ENCODE data around the gene TECTB. TPM values are rescaled to one million over a fixed set of nuclear protein-coding genes. Genes with fewer than 3 reads are reported as not detected.

Gene TECTB
- total RNA-seq, 1 experiment from 2014 or later, result not detected

DNA sequence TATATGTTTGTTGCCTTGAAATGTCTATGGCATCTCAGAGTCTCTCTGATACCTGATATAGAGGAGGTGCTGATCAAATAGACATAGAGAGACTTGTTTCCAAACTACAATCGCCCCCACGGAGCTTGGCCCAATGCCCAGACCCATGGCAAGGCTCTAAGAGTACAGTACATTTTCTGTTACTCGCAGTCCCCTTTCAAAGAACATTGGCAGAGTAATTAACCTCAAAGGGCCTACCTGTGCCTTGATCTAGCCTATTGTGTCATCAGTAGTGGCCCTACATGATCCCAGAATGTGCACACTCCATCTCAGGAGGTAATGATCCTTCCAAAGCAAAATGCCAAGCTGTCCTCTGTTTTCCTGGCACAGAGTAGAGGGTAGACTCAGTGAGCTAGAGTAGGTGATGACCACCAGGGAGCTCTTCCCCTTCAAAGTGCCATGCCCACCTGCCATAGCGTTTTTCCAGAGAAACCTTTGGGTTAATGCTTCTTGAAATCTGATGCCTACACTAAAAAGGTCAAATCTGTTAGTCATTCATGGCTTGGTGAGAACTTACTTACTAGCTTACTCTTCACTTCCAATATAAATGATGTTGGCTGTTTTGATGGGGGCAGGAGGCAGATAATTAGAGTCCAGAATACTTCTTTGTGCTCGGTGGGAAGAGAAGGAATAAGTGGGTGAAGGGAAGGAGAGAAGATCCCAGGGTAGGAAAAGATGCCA is 49.5 kb downstream of the TECTB start:
- H3K4me1 ChIP-seq (ENCODE audit: insufficient read depth, low read length), result no peaks in the 10 kb centered on the region
- ATAC-seq (no peak), DNase-seq (no peak)
- no peaks in the 10 kb centered on the region for H3K79me2 ChIP-seq (ENCODE audit: low read length)
- no peaks in the 10 kb centered on the region for H3K9me2 ChIP-seq (replicated peaks; ENCODE audit: low read length)
- H4K20me1 ChIP-seq (ENCODE audit: low read length), result no peaks in the 10 kb centered on the region
- no peaks in the 10 kb centered on the region for H3F3A ChIP-seq (ENCODE audit: low read length, unreplicated experiment)
- no peak for TF ChIP-seq EZH2phosphoT487 (IDR thresholded peaks at IDR 0.05; ENCODE audit: borderline replicate concordance, low read length)
- no peak for TF ChIP-seq EZH2 (IDR thresholded peaks at IDR 0.05; ENCODE audit: low read length, unreplicated experiment)
- TF ChIP-seq, protein P1, sequence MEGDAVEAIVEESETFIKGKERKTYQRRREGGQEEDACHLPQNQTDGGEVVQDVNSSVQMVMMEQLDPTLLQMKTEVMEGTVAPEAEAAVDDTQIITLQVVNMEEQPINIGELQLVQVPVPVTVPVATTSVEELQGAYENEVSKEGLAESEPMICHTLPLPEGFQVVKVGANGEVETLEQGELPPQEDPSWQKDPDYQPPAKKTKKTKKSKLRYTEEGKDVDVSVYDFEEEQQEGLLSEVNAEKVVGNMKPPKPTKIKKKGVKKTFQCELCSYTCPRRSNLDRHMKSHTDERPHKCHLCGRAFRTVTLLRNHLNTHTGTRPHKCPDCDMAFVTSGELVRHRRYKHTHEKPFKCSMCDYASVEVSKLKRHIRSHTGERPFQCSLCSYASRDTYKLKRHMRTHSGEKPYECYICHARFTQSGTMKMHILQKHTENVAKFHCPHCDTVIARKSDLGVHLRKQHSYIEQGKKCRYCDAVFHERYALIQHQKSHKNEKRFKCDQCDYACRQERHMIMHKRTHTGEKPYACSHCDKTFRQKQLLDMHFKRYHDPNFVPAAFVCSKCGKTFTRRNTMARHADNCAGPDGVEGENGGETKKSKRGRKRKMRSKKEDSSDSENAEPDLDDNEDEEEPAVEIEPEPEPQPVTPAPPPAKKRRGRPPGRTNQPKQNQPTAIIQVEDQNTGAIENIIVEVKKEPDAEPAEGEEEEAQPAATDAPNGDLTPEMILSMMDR (conservative IDR thresholded peaks at IDR 0.05; ENCODE audit: low read depth, low read length), result no peak
- no peak overlapping the region for H2AFZ ChIP-seq (ENCODE audit: low read length)
- no peak overlapping the region for H3K27ac ChIP-seq (ENCODE audit: low read length)
- no peak overlapping the region for H3K4me3 ChIP-seq (ENCODE audit: low read length)
- H3K27me3 ChIP-seq (ENCODE audit: low read length), result no peaks in the 10 kb centered on the region
- ChIA-PET CTCF (no interaction called here), POLR2A (ENCODE audit: unreplicated experiment) (no interaction called here)
- no TSS peak for BruUV-seq (replicated peaks)
- intact Hi-C loops (cut with micrococcal nuclease), result no loop called here
- no peak overlapping the region for H3K9ac ChIP-seq (ENCODE audit: low read length)
- H3K36me3 ChIP-seq (ENCODE audit: low read depth, low read length), result no peaks in the 10 kb centered on the region
- H3K4me2 ChIP-seq (ENCODE audit: low read length), result no peak overlapping the region
- no peaks in the 10 kb centered on the region for H3K9me3 ChIP-seq (ENCODE audit: low read length)

DNA sequence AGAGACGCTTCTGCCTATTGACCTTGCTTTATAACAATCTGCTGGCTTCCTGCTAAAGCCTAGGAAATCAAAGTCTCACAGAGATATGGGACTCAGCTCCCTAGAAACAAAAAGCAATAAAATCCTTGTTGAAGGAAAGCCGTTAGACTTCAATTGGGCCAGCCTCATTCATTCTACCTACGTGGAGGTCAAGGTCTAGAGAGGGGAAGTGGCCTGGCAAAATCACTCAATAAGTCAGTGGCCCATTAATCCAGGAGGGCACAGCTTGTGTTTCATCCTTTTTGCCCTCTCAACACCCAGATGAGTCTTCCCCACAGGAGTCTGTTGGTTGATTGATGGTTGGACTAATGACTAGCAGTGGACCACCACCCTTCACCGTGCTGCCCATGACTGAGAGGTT is 50.3 kb downstream of the TECTB start:
- no peak overlapping the region for H3K4me3 ChIP-seq (ENCODE audit: low read length)
- ChIA-PET CTCF (no interaction called here), POLR2A (ENCODE audit: unreplicated experiment) (no interaction called here)
- no peak overlapping the region for H3K27ac ChIP-seq (ENCODE audit: low read length)
- intact Hi-C loops (cut with micrococcal nuclease), result no loop called here
- no peaks in the 10 kb centered on the region for H3K79me2 ChIP-seq (ENCODE audit: low read length)
- no peaks in the 10 kb centered on the region for H3K4me1 ChIP-seq (ENCODE audit: insufficient read depth, low read length)
- H2AFZ ChIP-seq (ENCODE audit: low read length), result no peak overlapping the region
- no peaks in the 10 kb centered on the region for H3K9me2 ChIP-seq (replicated peaks; ENCODE audit: low read length)
- no peak for DNase-seq
- H3K9ac ChIP-seq (ENCODE audit: low read length), result no peak overlapping the region
- H3F3A ChIP-seq (ENCODE audit: low read length, unreplicated experiment), result no peaks in the 10 kb centered on the region
- BruUV-seq (replicated peaks), result no TSS peak
- no peaks in the 10 kb centered on the region for H3K9me3 ChIP-seq (ENCODE audit: low read length)
- ATAC-seq, result no peak
- H3K4me2 ChIP-seq (ENCODE audit: low read length), result no peak overlapping the region
- no peaks in the 10 kb centered on the region for H3K36me3 ChIP-seq (ENCODE audit: low read depth, low read length)
- H4K20me1 ChIP-seq (ENCODE audit: low read length), result no peaks in the 10 kb centered on the region
- no peaks in the 10 kb centered on the region for H3K27me3 ChIP-seq (ENCODE audit: low read length)
- TF ChIP-seq EZH2phosphoT487 (IDR thresholded peaks at IDR 0.05; ENCODE audit: borderline replicate concordance, low read length) (no peak), EZH2 (IDR thresholded peaks at IDR 0.05; ENCODE audit: low read length, unreplicated experiment) (no peak)
- TF ChIP-seq, protein P1 (conservative IDR thresholded peaks at IDR 0.05; ENCODE audit: low read depth, low read length), result no peak

- no peaks in the 10 kb centered on the region for H3K9me2 ChIP-seq (replicated peaks; ENCODE audit: low read length)
- H3K9me3 ChIP-seq (ENCODE audit: low read length), result no peaks in the 10 kb centered on the region
- H3K27ac ChIP-seq (ENCODE audit: low read length), result no peak overlapping the region
- no peaks in the 10 kb centered on the region for H3K4me1 ChIP-seq (ENCODE audit: insufficient read depth, low read length)
- H4K20me1 ChIP-seq (ENCODE audit: low read length), result no peaks in the 10 kb centered on the region
- H3K9ac ChIP-seq (ENCODE audit: low read length), result no peak overlapping the region
- TF ChIP-seq EZH2 (IDR thresholded peaks at IDR 0.05; ENCODE audit: low read length, unreplicated experiment) (no peak), EZH2phosphoT487 (IDR thresholded peaks at IDR 0.05; ENCODE audit: borderline replicate concordance, low read length) (no peak)
- TF ChIP-seq, protein P1 (conservative IDR thresholded peaks at IDR 0.05; ENCODE audit: low read depth, low read length), result no peak
- H3K36me3 ChIP-seq (ENCODE audit: low read depth, low read length), result no peaks in the 10 kb centered on the region
- POLR2A ChIA-PET (ENCODE audit: unreplicated experiment), result no interaction called here
- CTCF ChIA-PET, result interaction anchor here (0.7 kb wide), 1 partner anchor 99 kb away, joined by 3 read pairs; no protein-coding TSS in a partner anchor
- ATAC-seq, result no peak
- H3K79me2 ChIP-seq (ENCODE audit: low read length), result no peaks in the 10 kb centered on the region
- no peaks in the 10 kb centered on the region for H3F3A ChIP-seq (ENCODE audit: low read length, unreplicated experiment)
- no peaks in the 10 kb centered on the region for H3K27me3 ChIP-seq (ENCODE audit: low read length)
- H2AFZ ChIP-seq (ENCODE audit: low read length), result no peak overlapping the region
- intact Hi-C loops (cut with micrococcal nuclease), result no loop called here
- DNase-seq, result no peak
- BruUV-seq (replicated peaks), result no TSS peak
- no peak overlapping the region for H3K4me2 ChIP-seq (ENCODE audit: low read length)
- no peak overlapping the region for H3K4me3 ChIP-seq (ENCODE audit: low read length)
Observed at GRCh38 chr10:112335111-112335867, 52.1 kb downstream of the TECTB start.

Data from PC-3 (cell line).